A673 (cell line): ENCODE results near the gene ERFE.

Experiments used
- CTCF ChIP-seq: fragments of 300-800, 200-600 bp; sonication (generic); conservative IDR thresholded peaks from 2 replicates; pipeline ENCODE4 v1.5.1; 2017; ENCODE audit warnings: low read depth, mild to moderate bottlenecking, antibody characterized with exemption, low read length, moderate library complexity, mixed read lengths
- EZH2 ChIP-seq: fragments of 200-600 bp; sonication (generic); IDR thresholded peaks from 2 replicates; pipeline ENCODE4 v1.6.1; 2017; ENCODE audit warnings: borderline replicate concordance, low read depth, mild to moderate bottlenecking, mixed read lengths, antibody characterized with exemption, low read length; ENCODE audit not compliant: poor library complexity, severe bottlenecking

GRCh38 chr2:238167761-238168160 lies 9.0 kb downstream of the ERFE start:
- TF ChIP-seq CTCF (no peak), EZH2 (no peak)
